Endothelial cell of umbilical vein (primary cell): ENCODE measurements around the gene CDT1. TPM values are rescaled to one million over a fixed set of nuclear protein-coding genes. Genes with fewer than 3 reads are reported as not detected.

Source experiments
- BruUV-seq: library from RNA; stranded (reverse); fragments of 400-500 nt; replicated peaks from 2 replicates; lab custom pipeline; 2021; lab: Mats Ljungman, UMichigan
- CTCF ChIA-PET: fragments of 300-600, 350-600 bp; sonication (Branson Sonifier 250); formaldehyde crosslinking; loops from one replicate; lab custom pipeline; 2021; ENCODE audit warnings: antibody characterized with exemption, inconsistent platforms; lab: Charles Lee
- POLR2A ChIA-PET: fragments of 300-600, 350-600 bp; sonication (Branson Sonifier 250); formaldehyde crosslinking; loops from one replicate; lab custom pipeline; 2021; ENCODE audit warnings: antibody characterized with exemption, inconsistent platforms; lab: Charles Lee
- DNase-seq: peaks from one replicate; pipeline ENCODE4 v3.0.0-alpha.2; 2011; ENCODE audit warnings: low read depth, low spot score
- FAIRE-seq: peaks from 2 replicates; lab custom pipeline; 2011; peaks lifted over from hg19 to GRCh38; lab: Jason Lieb, UNC
- H2AFZ ChIP-seq: 2 replicates; pipeline ENCODE4 v1.6.0; 2012; ENCODE audit warnings: low read depth, low read length, control low read depth, inconsistent platforms
- H3K27ac ChIP-seq: 2 replicates; pipeline ENCODE4 v1.5.1; 2011; ENCODE audit warnings: low read depth, mild to moderate bottlenecking, control low read depth, low read length, moderate library complexity; ENCODE audit not compliant: insufficient read depth
- H3K27me3 ChIP-seq, 2 experiments: 2 replicates each; pipeline versions ENCODE4 v1.6.0 to v1.6.1; 2011; ENCODE audit warnings: low read length in 2 of 2, mixed read lengths in 1 of 2; ENCODE audit not compliant: control insufficient read depth in 2 of 2, insufficient read depth in 2 of 2
- H3K36me3 ChIP-seq, 2 experiments: 2 replicates in 1 of 2; 3 replicates in 1 of 2; pipeline ENCODE4 v1.5.1; 2011; ENCODE audit warnings: low read length in 2 of 2, mild to moderate bottlenecking in 1 of 2, moderate library complexity in 1 of 2; ENCODE audit not compliant: control insufficient read depth in 2 of 2, insufficient read depth in 2 of 2; ENCODE audit errors: extremely low read depth in 1 of 2
- H3K4me1 ChIP-seq: 3 replicates; pipeline ENCODE4 v1.5.1; 2011; ENCODE audit warnings: mild to moderate bottlenecking, low read length; ENCODE audit not compliant: control insufficient read depth, insufficient read depth; ENCODE audit errors: extremely low read depth
- H3K4me2 ChIP-seq: 2 replicates; pipeline ENCODE4 v1.6.1; 2011; ENCODE audit warnings: low read length, control low read depth, mixed read lengths; ENCODE audit not compliant: insufficient read depth
- H3K4me3 ChIP-seq, 3 experiments: fragments of 200-600 bp in 1 of 3; sonication (generic), shearing (Covaris generic) in 1 of 3; replicated peaks in 1 of 3; 2 replicates each; pipeline ENCODE4 v1.5.1; 2011 to 2016; ENCODE audit warnings: control low read depth in 3 of 3, low read length in 3 of 3, mild to moderate bottlenecking in 2 of 3, inconsistent platforms in 1 of 3, low read depth in 1 of 3, moderate library complexity in 1 of 3; ENCODE audit not compliant: insufficient read depth in 1 of 3
- H3K79me2 ChIP-seq: 2 replicates; pipeline ENCODE4 v1.6.0; 2012; ENCODE audit warnings: low read length, inconsistent platforms; ENCODE audit not compliant: control insufficient read depth, insufficient read depth
- H3K9ac ChIP-seq: replicated peaks from 2 replicates; pipeline ENCODE3; 2011; ENCODE audit warnings: low read length, control low read depth; ENCODE audit not compliant: insufficient read depth; ENCODE audit errors: extremely low read depth
- H3K9me1 ChIP-seq: replicated peaks from 3 replicates; pipeline ENCODE4 v1.6.0; 2011; ENCODE audit warnings: mild to moderate bottlenecking, low read length; ENCODE audit not compliant: control insufficient read depth, insufficient read depth; ENCODE audit errors: extremely low read depth
- H3K9me3 ChIP-seq: replicated peaks from 2 replicates; pipeline ENCODE4 v1.5.1; 2012; ENCODE audit warnings: low read length, inconsistent platforms; ENCODE audit not compliant: control insufficient read depth, insufficient read depth
- H4K20me1 ChIP-seq: replicated peaks from 2 replicates; pipeline ENCODE3; 2011; ENCODE audit warnings: mild to moderate bottlenecking, low read length; ENCODE audit not compliant: control insufficient read depth, insufficient read depth; ENCODE audit errors: extremely low read depth
- CTCF ChIP-seq, 2 donors: IDR thresholded peaks; 1 replicate in 1 of 2; 2 replicates in 1 of 2; pipeline ENCODE4 v1.5.1; 2011; ENCODE audit warnings: low read length in 2 of 2, mild to moderate bottlenecking in 2 of 2, moderate library complexity in 2 of 2, control low read depth in 1 of 2, inconsistent platforms in 1 of 2, low read depth in 1 of 2; ENCODE audit not compliant: insufficient read depth in 1 of 2; ENCODE audit errors: extremely low read depth in 1 of 2
- EZH2 ChIP-seq: IDR thresholded peaks from 2 replicates; pipeline ENCODE4 v1.6.1; 2012; ENCODE audit warnings: borderline replicate concordance, low read depth, mild to moderate bottlenecking, moderate library complexity, low read length, inconsistent platforms; ENCODE audit not compliant: severe bottlenecking
- FOS ChIP-seq: IDR thresholded peaks from 2 replicates; pipeline ENCODE4 v1.6.1; 2011; ENCODE audit warnings: mild to moderate bottlenecking, low read length, moderate library complexity, borderline replicate concordance; ENCODE audit not compliant: insufficient read depth
- GATA2 ChIP-seq: IDR thresholded peaks from 2 replicates; pipeline ENCODE4 v1.7.0; 2011; ENCODE audit warnings: low read depth, mild to moderate bottlenecking, moderate library complexity, mixed read lengths, low read length; ENCODE audit not compliant: insufficient read length, insufficient read depth
- JUN ChIP-seq: IDR thresholded peaks from 2 replicates; pipeline ENCODE4 v1.6.1; 2011; ENCODE audit warnings: borderline replicate concordance, low read depth; ENCODE audit not compliant: insufficient read length, insufficient read depth
- MYC ChIP-seq: IDR thresholded peaks from one replicate; pipeline ENCODE4 v1.6.1; 2011; ENCODE audit warnings: mild to moderate bottlenecking, low read depth, low read length
- POLR2A ChIP-seq: IDR thresholded peaks from 2 replicates; pipeline ENCODE4 v1.6.1; 2012; ENCODE audit warnings: low read depth, mild to moderate bottlenecking, control low read depth, low read length
- POLR2AphosphoS5 ChIP-seq: IDR thresholded peaks from 2 replicates; pipeline ENCODE4 v1.6.1; 2012; ENCODE audit warnings: low read depth, mild to moderate bottlenecking, control low read depth, low read length, moderate library complexity; ENCODE audit not compliant: insufficient read depth
- dilution Hi-C: fragments of 300-500 bp; cut with MboI; formaldehyde crosslinking; loops from one replicate; pipeline ENCODE4 v1.15.0; 2019; ENCODE audit warnings: low sequenced_read_pairs; ENCODE audit not compliant: extremely low pct_ligation_motif_present
- intact Hi-C: fragments of 100-400 bp; cut with micrococcal nuclease; formaldehyde crosslinking; loops from one replicate; pipeline ENCODE4 v1.10.0; 2022
- polyA plus RNA-seq, 4 experiments: library from polyadenylated mRNA; depleted of rRNA in 3 of 4; stranded (reverse) in 3 of 4; unstranded in 1 of 4; fragments of >200 nt; gene quantifications; 2 replicates each; pipeline versions ENCODE4 v1.2.1 to v1.2.3, GENCODE V29; 2011 to 2012; ENCODE audit warnings: missing spikeins in 1 of 4
- total RNA-seq: library from RNA; stranded (reverse); gene quantifications from 2 replicates; pipeline ENCODE4 v1.2.3, GENCODE V29; 2021
- TF ChIP-seq, protein P1 (sequence below): IDR thresholded peaks from 2 replicates; pipeline ENCODE4 v1.6.1; 2011; ENCODE audit not compliant: insufficient read depth, insufficient read length

Gene CDT1
- total and polyA plus RNA-seq, 2 donors (not counting 3 experiments of a cell fraction or from before 2014, with no cell fraction given): 15.6 to 30.6 TPM

GRCh38 chr16:88818575-88818874 lies 14.9 kb downstream of the CDT1 start:
- no peak overlapping the region for H3K27ac ChIP-seq
- no peaks in the 10 kb centered on the region for H3K9me3 ChIP-seq
- H3K36me3 ChIP-seq: peaks cover 0 to 3% of the 10 kb centered on the region in 2 experiments
- DNase-seq (no peak), FAIRE-seq (no peak)
- CTCF ChIA-PET: interaction anchor here (2.5 kb wide), 1 partner anchor 39 kb away, joined by 11 read pairs; no protein-coding TSS in a partner anchor
- TF ChIP-seq JUN (no peak), FOS (no peak), EZH2 (no peak), POLR2A (no peak), CTCF (IDR thresholded peaks at IDR 0.05; ENCODE audit: extremely low read depth in 1 of 2, insufficient read depth in 1 of 2, low read depth in 1 of 2, low read length in 2 of 2) (no peak), POLR2AphosphoS5 (no peak), GATA2 (no peak), MYC (no peak)
- TF ChIP-seq, protein P1, sequence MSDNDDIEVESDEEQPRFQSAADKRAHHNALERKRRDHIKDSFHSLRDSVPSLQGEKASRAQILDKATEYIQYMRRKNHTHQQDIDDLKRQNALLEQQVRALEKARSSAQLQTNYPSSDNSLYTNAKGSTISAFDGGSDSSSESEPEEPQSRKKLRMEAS: no peak
- H2AFZ ChIP-seq: no peak overlapping the region
- no peaks in the 10 kb centered on the region for H4K20me1 ChIP-seq
- POLR2A ChIA-PET: no interaction called here
- intact Hi-C loops: no loop called here
- H3K4me3 ChIP-seq: no peak overlapping the region
- no peaks in the 10 kb centered on the region for H3K4me1 ChIP-seq
- H3K27me3 ChIP-seq: no peaks in the 10 kb centered on the region
- no peaks in the 10 kb centered on the region for H3K79me2 ChIP-seq
- no TSS peak for BruUV-seq
- H3K9me1 ChIP-seq: no peaks in the 10 kb centered on the region
- dilution Hi-C loops: no loop called here
- H3K9ac ChIP-seq: no peak overlapping the region
- no peak overlapping the region for H3K4me2 ChIP-seq
